Measurements from ENCODE around the gene ACOT11.
A peak's percentile ranks its signal among the peaks of the same experiment; 100 is the strongest.
"Not testable (repeated sequence)": the region's sequence is repeated elsewhere in the genome, so short reads cannot be mapped to it uniquely, and the experiment has no call there.

The ACOT11 gene

GRCh38 chr1:54611621-54612020 lies 63.6 kb downstream of the ACOT11 start:
- DNase-seq, result no peak

DNA sequence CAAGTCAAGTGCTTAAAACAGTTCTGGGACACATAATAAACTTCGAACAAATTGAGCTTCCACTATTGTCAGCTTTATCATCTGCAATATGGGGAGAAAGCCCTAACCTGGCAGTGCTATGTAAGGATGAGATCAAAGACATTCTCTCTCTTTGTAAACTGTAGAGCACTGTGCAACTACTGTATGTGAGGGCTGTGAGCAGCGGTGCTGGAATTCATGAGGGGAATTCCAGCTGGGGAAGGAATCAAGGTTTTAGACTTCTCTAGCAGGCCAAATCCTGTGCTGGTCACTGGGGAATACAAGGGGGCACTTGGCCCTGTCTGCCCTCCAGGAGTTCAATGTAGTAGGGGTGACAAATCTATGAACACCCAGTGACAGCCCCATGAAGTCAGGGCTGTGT lies 66.0 kb downstream of the ACOT11 start:
- DNase-seq, result no peak

GRCh38 chr1:54614563-54614962 lies 66.5 kb downstream of the ACOT11 start:
- DNase-seq, result no peak

- DNase-seq, result no peak
These were observed 67.7 kb downstream of the ACOT11 start for GRCh38 chr1:54615531-54616279.

DNA sequence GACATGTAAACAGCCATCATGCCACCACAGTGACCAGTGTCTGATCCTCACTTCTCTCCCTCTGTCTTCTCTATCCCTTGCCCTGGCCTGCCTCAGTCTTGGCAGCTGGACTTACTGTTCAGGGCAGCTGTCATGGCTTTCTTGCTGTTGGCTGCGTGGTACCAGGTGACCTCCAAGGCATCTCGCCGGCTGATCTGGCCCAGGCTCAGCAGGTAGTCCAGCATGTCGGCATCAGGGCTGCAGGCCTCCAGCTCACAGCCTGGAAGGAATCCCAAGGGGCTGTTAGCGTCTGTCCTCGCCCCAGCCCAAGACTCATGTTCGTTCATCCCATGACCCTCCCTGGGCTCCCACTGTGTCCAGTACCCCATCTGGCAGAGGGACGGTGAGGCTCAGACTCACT lies 71.7 kb downstream of the ACOT11 start:
- no peak for DNase-seq

- no peak for DNase-seq
These were observed 75.4 kb downstream of the ACOT11 start, which contains the start of gene FAM151A for GRCh38 chr1:54623216-54624007. Gene FAM151A (minus strand): TSS chr1:54623525. CDS start chr1:54623395, 130 bp downstream.

- no peak for DNase-seq
These were observed 76.7 kb downstream of the ACOT11 start for GRCh38 chr1:54624466-54625464.

GRCh38 chr1:54627196-54627595 lies 79.2 kb downstream of the ACOT11 start:
- no peak for DNase-seq

GRCh38 chr1:54635804-54636203 lies 87.8 kb downstream of the ACOT11 start:
- DNase-seq, result not testable (repeated sequence)

DNA sequence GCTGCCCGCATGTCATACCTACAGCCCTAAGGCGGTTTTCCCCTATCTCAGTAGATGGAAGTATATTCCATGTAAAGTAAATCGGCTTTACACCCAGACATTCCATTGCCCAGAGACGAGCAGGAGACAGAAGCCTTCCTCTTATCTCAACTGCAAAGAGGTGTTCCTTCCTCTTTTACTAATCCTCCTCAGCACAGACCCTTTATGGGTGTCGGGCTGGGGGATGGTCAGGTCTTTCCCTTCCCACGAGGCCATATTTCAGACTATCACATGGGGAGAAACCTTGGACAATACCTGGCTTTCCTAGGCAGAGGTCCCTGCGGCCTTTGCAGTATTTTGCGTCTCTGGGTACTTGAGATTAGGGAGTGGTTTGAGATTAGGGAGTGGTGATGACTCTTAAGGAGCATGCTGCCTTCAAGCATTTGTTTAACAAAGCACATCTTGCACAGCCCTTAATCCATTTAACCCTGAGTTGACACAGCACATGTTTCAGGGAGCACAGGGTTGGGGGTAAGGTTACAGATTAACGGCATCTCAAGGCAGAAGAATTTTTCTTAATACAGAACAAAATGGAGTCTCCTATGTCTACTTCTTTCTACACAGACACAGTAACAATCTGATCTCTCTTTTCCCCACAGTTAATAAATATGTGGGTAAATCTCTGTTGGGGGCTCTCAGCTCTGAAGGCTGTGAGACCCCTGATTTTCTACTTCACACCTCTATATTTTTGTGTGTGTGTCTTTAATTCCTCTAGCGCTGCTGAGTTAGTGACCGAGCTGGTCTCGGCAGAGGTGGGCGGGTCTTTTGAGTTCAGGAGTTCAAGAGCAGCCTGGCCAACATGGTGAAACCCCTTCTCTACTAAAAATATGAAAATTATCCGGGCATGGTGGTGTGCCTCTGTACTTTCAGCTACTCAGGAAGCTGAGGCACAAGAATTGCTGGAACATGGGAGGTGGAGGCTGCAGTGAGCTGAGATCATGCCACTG lies 88.7 kb downstream of the ACOT11 start:
- DNase-seq, result peak; percentile 15

GRCh38 chr1:54640361-54640760 lies 92.3 kb downstream of the ACOT11 start:
- no peak for DNase-seq

DNA sequence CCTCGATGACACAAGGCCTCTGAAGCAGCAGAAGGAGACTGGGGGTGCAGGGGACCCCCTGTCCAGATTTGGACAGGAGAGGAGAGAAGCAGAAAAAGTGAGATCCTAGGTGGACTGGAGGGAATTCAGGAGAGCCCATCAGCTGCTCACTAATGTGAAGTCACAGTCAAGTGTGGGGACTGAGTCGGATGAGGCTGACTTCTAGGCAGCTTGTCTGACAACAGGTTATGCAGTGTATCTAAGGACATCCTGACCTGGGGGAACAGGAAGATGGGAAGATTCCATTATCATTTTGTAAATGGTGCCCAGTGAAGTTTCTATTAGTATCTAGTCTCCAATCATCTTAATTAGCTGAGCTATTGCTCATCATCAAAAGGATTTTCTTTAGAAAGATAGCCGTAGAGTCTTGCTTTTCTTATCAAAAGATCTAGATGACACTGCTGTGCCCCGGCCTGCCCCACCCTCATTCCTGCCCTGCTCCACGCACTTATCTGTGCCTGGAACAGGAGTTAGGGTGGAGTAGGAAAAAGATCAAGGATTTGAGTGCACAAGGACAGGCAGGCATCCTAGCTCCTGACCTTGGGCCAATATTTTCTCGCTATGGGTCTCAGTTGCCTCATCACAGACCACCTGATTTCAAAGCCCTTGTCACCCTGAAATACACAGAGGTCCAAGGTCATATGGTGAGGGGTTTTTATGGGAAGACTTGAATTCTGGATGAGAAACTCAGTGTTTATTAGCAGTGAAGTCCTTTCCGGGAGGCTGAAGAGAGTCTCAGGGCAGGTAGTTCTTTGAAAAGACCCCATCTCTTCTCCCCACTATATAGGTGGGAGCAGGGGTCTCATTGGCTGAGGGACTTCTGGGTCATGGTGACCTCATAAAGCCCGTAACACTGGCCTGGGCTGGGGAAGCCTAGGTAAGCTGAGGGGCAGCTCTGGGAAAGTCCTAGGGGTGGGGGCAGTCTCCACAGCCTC lies 93.1 kb downstream of the ACOT11 start, which contains the start of gene MROH7:
Gene MROH7 (plus strand): TSS at position 924 of the 974 bp plus-strand sequence. CDS start 11,141 bp downstream, outside the sequence.
- DNase-seq, result no peak

GRCh38 chr1:54643736-54644135 lies 95.7 kb downstream of the ACOT11 start:
- DNase-seq, result no peak

DNA sequence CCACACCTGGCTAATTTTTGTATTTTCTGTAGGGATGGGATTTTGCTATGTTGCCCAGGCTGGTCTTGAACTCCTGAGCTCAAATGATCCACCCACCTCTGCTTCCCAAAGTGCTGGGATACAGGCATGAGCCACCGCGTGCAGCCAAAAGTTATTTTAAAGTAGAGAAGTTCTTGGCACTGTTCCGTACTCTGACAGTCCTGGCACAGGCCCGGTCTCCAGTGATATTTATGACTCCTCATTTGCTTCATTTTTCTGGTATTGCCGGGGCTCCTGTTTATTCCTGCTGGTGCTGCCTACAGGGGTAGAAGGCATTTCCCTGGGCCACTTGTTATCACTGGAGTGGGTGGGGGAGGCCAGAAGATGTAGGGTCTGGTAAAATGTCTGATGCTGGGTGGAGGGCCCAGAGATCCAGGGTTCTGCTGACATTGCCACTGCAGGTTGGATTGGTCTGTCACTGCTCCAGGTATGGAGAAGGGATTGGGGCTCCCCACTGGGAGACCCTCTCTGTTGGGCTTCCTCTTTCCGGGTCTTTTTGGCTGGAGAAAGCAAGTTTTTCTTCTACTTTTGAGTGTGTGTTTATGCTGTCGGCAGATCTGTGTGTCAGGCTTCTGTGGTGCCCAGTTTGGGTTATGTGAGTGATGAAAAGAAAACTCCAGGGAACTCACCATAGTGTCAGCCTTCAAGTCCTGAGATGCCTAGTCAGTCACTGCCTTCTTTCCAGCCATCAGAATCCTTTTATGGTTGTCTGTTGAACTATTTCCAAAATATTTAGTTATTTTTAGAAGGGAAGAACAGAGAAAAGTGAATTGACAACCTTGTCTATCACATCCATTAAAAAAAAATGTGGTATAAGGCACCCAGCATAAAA lies 98.0 kb downstream of the ACOT11 start:
- DNase-seq, result no peak

GRCh38 chr1:54649130-54649898 lies 101.3 kb downstream of the ACOT11 start:
- no peak for DNase-seq

DNA sequence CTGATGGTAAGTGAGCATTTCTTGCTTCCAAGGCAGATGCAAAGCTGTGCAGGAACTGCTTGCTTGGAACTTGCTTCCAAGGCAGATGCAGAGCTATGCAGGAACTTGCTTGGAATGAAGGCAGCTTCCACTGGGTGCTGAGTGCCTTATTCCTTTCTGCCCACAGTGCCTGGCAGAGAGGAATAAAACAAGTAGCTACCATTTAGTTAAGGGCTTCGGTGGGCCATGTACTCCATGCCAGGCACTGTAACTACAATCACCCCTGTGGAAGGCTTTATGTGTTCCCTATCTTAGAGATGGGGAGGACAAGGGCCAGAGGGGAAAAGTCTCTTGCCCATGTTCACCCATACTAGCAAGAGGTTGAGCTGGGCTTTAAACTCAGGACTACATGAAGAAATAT lies 101.9 kb downstream of the ACOT11 start:
- no peak for DNase-seq

DNA sequence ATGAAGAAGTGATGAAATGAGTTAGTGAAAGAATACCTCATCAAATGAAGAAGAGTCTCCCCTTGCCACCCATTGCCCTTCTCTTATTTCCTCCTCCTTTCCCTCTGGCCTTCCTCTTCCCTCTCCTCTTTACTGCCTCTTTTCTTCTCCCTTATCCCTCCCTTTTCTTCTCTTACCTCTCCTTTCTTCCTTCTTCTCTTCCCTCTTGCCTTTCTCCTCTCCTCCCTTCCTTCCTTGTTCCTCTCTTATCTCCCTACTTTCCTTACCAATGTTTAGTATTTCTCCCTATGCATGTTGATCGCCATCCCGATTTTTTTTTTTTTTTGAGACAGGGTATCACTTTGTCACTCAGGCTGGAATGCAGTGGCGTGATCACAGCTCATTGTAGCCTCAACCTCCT lies 102.4 kb downstream of the ACOT11 start:
- no peak for DNase-seq

GRCh38 chr1:54651608-54652007 lies 103.6 kb downstream of the ACOT11 start:
- DNase-seq, result no peak
